ENCODE data around the gene TOMM20.
"Not testable (repeated sequence)": the region's sequence is repeated elsewhere in the genome, so short reads cannot be mapped to it uniquely, and the experiment has no call there.

The TOMM20 gene
- 142 to 241 reads per million in 2 experiments for total RNA-seq

GRCh38 chr1:235128456-235129328 lies at the start of gene TOMM20:
TSS of gene TOMM20 (minus strand) at chr1:235128837. CDS start at chr1:235128715, 122 bp downstream.
- DNase-seq (ENCODE audit: low read depth) = peak; percentile 94

DNA sequence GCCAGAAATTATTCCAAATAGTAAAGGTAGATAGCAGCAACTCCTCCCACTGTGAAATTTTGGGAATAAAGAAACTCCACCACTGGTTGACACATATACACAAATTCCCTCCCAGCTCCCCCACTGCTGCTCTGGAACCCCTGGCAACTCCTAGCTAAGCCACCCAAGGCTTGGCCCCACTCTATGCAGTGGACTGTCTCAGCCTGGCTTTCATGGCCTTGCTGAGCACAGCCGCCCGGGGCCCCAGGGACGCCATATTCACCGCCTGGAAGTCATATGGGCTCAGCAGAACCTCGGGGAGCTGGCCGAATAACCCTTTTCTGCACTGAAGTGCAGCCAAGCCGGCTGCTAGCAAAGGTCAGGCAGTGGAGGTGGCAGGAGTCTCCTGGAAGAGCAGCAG lies 47.8 kb upstream of the TOMM20 start:
- no peak for DNase-seq (ENCODE audit: low read depth)

DNA sequence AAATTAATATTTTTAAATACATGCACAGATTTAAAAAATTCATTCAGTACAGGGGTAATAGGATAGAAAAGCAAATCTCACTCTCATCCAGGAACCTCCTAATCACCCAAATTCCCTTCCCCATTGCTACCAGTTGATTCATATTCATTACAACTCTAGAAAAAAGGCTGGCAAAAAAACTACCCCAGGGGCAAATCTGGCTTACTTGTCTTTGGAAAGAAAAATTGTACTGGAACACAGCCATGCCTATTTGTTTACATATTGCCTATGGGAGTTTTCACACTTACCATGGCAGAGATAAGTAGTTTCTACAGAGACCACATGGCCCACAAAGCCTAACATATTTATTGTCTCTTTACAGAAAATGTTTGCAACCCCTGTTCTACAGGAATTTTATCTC lies 41.3 kb upstream of the TOMM20 start:
- no peak for DNase-seq (ENCODE audit: low read depth)

- no peak for DNase-seq (ENCODE audit: low read depth)
Observed at GRCh38 chr1:235168375-235168774, 39.7 kb upstream of the TOMM20 start.

- DNase-seq (ENCODE audit: low read depth) = no peak
Observed at GRCh38 chr1:235161685-235162327, 33.2 kb upstream of the TOMM20 start.

GRCh38 chr1:235160957-235161684 lies 32.5 kb upstream of the TOMM20 start, which contains the start of gene RBM34:
TSS of gene RBM34 (minus strand) at chr1:235161250. CDS start at chr1:235161226, 24 bp downstream.
- DNase-seq (ENCODE audit: low read depth) = peak; percentile 87

- DNase-seq (ENCODE audit: low read depth) = peak; percentile 18
Observed at GRCh38 chr1:235160383-235160956, 31.8 kb upstream of the TOMM20 start.

DNA sequence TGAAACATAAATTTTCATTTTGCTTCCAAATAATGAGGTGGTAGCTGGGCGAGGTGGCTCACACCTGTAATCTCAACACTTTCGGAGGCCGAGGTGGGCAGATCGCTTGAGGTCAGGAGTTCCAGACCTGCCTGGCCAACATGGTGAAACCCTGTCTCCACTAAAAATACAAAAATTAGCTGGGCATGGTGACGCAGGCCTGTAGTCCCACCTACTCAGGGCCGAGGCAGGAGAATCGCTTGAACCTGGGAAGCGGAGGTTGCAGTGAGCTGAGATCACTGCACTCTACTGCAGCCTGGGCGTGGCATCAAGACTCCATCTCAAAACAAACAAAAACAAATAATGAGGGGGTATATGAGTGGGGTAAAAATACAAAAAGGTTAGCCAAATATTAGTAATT lies 31.3 kb upstream of the TOMM20 start:
- DNase-seq (ENCODE audit: low read depth) = not testable (repeated sequence)

GRCh38 chr1:235159284-235159683 lies 30.6 kb upstream of the TOMM20 start:
- DNase-seq (ENCODE audit: low read depth) = not testable (repeated sequence)

DNA sequence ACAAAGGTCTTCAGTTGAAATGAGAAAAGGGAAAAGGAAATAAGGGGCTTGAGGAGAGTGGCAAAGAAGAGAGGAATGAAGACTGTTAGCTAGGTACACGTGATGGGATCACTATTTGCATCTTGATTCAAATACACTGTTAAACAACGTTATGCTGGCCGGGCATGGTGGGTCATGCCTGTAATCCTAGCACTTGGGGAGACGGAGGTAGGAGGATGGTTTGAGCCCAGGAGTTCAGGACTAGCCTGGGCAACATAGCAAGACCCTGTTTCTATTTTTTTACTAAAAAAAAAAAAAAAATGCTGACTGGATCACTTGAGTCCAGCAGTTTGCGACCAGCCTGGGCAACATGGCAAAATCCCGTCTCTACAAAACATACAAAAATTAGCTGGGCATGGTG lies 30.0 kb upstream of the TOMM20 start:
- no peak for DNase-seq (ENCODE audit: low read depth)

DNA sequence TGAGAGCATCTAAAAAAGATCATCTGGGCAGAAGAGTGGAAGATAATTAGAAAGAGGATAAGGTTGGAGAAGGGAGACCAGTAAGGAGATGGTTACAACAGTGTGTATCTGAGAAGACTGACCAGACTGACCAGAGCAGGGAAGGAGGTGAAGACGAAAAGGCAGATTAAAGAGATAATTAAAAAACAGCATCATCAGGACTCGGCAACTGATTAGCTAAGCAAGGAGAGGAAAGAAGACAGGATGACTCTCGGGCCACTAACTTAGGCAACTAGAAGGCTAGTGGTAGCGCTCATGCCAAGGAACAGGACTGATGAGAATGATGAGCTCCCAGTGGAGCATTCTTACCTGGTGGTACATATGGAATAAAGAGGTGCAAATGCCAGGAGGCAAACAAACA lies 28.5 kb upstream of the TOMM20 start:
- no peak for DNase-seq (ENCODE audit: low read depth)

GRCh38 chr1:235156740-235157139 lies 28.1 kb upstream of the TOMM20 start:
- DNase-seq (ENCODE audit: low read depth) = no peak

GRCh38 chr1:235156265-235156664 lies 27.6 kb upstream of the TOMM20 start:
- no peak for DNase-seq (ENCODE audit: low read depth)

GRCh38 chr1:235152235-235152634 lies 23.6 kb upstream of the TOMM20 start:
- DNase-seq (ENCODE audit: low read depth) = no peak

DNA sequence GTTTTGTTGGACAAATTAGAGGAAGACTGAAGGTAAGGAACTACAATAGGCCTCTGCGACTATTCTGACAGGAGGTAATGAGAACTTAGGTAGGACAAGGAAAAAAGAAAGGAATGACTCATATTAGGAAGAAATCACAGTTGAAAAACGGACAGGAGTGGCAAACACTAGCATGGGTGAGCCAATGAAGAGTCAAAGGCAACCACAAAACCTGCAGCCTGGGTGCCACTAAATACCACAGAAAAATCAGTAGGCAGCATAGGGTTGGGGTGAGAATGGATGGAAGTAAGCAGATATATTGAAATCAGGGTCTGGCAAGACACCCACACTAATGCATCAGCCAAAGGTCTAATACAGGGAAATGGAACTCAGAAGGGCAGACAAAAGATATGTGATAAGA lies 22.4 kb upstream of the TOMM20 start:
- DNase-seq (ENCODE audit: low read depth) = no peak

DNA sequence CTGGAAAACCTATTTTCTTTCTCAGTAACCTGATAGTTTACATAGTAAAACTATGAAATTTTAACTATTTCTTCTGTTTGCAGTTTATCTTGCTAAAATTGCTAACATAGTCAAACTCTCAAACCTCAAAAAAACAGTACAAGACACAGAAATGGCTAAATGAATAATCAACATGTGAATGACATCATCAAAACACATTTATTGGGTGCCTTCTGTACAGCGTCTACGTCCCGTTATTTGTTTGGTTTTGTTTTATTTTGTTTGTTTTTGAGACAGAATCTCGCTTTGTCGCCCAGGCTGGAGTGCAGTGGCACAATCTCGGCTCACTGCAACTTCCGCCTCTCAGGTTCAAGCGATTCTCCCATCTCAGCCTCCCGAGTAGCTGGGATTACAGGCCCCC lies 21.2 kb upstream of the TOMM20 start:
- no peak for DNase-seq (ENCODE audit: low read depth)

DNA sequence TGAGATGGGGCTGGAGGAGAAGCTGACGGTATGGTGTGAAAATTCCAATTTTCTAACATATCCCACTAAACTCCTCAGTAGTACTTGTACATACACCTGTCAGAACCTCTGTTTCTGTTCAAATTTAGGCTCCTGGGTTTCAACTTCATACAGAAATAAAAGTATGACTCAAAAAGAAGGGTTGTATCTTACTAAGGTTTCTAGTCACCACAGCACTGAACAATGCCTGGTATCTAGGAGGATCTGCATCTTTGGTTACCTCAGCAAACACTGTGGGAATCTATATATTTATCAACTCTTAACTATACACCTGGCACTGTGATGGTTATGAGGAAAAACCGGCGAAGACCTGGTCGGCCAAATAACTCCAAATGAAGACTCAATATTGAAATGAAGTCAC lies 18.6 kb upstream of the TOMM20 start:
- DNase-seq (ENCODE audit: low read depth) = no peak

DNA sequence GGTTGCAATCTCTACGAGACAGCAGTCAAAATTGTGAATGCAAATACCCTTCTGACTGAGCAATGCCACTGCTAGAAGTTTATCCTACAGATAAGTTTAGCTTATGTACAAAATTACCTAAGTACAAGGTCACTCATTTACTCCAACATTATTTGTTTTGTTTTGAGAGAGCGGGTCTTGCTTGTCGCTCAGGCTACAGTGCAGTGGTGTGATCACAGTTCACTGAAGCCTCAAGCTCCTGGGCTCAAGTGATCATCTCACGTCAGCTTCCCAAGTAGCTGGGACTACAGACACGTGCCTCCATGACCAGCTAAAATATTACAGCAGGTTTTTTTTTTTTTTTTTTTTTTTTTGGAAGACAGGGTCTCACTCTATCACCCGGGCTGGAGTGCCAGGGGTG lies 17.0 kb upstream of the TOMM20 start:
- no peak for DNase-seq (ENCODE audit: low read depth)

DNA sequence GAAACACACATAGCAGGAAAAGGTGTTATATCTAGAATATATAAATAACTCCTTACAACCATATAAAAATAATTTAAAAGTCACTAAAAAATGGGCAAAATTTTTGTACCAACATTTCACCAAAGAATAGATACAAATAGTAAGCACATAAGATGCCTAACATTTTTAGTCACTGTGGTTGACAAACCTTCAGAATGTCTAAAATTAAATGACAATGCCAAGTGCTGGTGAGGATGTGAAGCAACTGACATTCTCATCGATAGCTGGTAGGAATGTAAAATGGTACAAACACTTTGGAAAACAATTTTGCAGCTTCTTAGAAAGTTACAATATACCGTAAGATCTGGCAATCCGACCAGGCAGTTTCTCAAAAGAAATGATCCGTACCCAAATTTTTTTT lies 14.4 kb upstream of the TOMM20 start:
- no peak for DNase-seq (ENCODE audit: low read depth)

- DNase-seq (ENCODE audit: low read depth) = no peak
Observed at GRCh38 chr1:235139315-235139714, 10.7 kb upstream of the TOMM20 start.

- DNase-seq (ENCODE audit: low read depth) = no peak
Observed at GRCh38 chr1:235138821-235139220, 10.2 kb upstream of the TOMM20 start.

- DNase-seq (ENCODE audit: low read depth) = no peak
Observed at GRCh38 chr1:235136111-235136510, 7.5 kb upstream of the TOMM20 start.
